Sigmoid colon (tissue), 4 donors: Measurements from ENCODE around the gene ADORA2B.

Experiments
- CTCF ChIP-seq, 4 experiments: fragments of 450-650 bp in 3 of 4; fragments of 200-600 bp in 1 of 4; IDR thresholded peaks; one replicate each; pipeline ENCODE4 v1.5.1; 2016 to 2019; ENCODE audit warnings: antibody characterized with exemption in 4 of 4, mild to moderate bottlenecking in 3 of 4, moderate library complexity in 2 of 4
- EP300 ChIP-seq, 4 donors: sonication (generic); formaldehyde crosslinking; IDR thresholded peaks; one replicate each; pipeline ENCODE4 v1.6.1; 2017; ENCODE audit warnings: antibody characterized with exemption in 4 of 4
- POLR2A ChIP-seq, 2 donors: fragments of 450-650 bp; IDR thresholded peaks; one replicate each; pipeline ENCODE4 v1.6.1; 2016; ENCODE audit warnings: antibody characterized with exemption in 2 of 2, mild to moderate bottlenecking in 2 of 2, moderate library complexity in 2 of 2
- POLR2AphosphoS5 ChIP-seq, 4 donors: sonication (generic); formaldehyde crosslinking; IDR thresholded peaks; one replicate each; pipeline ENCODE4 v1.6.1; 2017; ENCODE audit warnings: antibody characterized with exemption in 4 of 4

DNA sequence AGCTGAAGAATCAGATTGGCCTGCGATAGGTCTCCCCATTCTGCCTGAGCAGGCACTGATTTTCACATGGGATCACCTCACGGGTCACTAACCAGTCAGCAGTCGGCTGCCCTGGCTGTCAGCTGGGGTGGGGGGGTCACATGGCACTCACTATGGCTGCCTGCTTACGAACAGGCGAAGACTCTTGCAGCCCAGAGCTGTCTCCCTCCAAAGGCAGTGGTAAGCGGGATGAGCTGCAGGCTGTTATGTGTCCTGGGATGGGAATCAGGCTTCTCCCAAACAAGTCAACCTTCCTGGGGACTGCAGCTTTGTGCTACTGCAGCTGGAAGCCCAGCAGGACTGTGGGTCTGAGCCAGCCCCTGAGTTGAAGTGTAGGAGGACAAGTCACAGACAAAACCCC, 29.0 kb upstream of the ADORA2B start:
- TF ChIP-seq CTCF (IDR thresholded peaks at IDR 0.05) (no peak), POLR2AphosphoS5 (IDR thresholded peaks at IDR 0.05) (no peak), POLR2A (IDR thresholded peaks at IDR 0.05) (no peak), EP300 (IDR thresholded peaks at IDR 0.05) (no peak)
